HG03066 (cell line): ENCODE results near the gene SLMAP.

ENCODE experiments used
- ATAC-seq: cut with Tn5 transposase; IDR thresholded peaks from one replicate; pipeline ENCODE4 v1.9.1; 2021; ENCODE audit warnings: low read depth; ENCODE audit not compliant: unreplicated experiment

SLMAP gene

DNA sequence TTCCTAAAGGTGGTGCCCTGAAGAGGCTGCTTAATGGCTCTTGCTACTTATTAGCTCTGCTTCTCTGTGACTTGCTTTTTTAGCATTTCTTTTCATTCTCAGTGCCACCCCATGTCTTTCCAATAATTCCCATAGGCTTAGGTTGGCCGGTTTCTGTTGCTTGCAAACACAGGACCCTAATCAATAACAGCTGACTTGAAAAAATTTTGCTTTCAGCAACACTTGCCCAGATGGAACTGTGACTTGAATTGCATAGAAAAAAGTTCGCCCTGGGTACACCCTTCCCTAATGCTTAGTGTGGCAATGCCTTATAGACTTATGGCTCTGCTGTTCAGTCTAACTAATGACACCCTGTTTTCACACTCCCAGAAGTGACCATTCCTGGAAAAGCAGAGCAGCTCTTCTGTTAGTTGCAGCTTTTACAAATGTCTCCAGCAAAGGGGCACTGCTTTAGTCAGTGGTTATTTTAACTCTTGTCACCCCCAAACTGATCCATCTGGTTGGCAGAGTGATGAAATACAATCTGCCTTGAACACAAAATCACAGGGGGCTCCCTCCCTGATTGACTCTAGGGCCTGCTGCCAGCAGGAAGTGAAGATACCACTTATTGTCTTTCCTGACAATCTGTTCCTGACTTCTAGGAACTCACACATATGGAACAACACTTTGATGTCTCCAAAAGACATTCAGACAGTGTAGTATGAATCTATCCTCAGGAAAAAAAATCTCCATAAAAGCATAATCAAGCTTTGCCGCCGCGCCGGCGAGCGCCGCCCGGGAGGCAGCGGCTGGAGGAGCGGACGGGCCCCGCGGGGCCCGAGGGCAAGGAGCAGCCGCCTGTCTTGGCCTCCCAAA, 9.7 kb upstream of the SLMAP start:
- ATAC-seq = no peak

- no peak for ATAC-seq
These were observed 6.6 kb upstream of the SLMAP start for GRCh38 chr3:57749542-57749941.

- ATAC-seq = no peak
These were observed 3.8 kb upstream of the SLMAP start for GRCh38 chr3:57752307-57752706.

DNA sequence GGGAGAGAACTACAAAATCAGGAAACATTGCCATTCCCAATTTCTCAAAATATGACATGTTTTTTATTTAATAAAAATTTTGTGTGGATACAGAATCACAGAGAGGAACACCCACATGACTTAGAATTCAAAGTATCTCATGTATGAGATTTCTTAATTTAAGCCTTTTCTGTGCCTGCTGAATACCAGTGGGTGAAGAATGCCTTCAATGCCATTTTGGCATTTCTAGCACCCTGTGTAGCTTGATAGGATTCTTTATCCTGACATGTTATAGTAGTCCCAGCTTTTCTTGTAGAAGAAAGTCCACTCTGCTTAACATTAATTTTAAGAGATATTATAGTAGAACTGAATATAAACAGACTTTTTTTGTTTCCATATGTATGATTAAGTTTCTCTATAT, 3.1 kb upstream of the SLMAP start:
- ATAC-seq = no peak

DNA sequence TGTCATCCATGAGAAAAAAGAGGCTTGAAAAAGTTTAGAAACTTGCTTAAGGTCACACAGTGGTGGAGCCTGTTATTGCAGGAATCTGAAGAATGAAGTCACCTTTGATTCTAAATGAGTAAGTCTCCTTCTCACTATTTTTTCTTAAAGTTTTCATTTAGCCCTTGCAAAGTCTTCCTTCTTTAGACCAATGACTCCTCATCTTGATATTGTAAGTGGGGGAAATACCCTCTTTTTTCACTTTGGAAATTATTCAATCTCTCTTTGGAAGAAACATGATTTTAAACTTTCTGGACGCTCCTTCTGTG, 787 bp upstream of the SLMAP start:
- no peak for ATAC-seq

- peak; percentile 16 for ATAC-seq
These were observed 656 bp downstream of the SLMAP start for GRCh38 chr3:57756528-57757401.

DNA sequence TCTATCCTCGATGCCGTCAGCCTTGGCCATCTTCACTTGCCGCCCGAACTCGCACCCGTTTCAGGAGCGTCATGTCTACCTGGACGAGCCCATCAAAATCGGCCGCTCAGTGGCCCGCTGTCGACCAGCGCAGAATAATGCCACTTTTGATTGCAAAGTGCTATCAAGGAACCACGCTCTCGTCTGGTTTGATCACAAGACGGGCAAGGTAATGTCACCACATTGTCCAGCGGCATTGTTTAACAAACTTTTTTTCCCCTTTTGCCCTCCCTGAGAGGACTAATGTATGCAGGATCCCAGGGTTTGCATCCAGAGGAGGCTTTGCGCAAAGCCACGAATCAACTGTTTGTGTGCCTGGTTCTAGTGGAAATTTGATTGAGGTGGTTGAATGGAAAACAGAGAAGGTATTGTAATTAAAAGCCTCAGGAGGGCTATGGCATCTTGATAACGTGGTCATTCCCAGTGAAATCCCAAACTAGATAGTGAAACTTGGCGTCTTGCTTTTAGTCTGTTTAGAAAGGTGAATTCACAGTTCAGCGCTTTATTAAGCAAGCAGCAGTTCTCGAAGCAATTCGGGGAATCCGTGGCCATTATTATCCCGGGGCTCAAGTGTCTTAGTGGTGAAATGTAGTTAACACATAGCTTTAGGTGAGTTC, 1.7 kb downstream of the SLMAP start:
- no peak for ATAC-seq

DNA sequence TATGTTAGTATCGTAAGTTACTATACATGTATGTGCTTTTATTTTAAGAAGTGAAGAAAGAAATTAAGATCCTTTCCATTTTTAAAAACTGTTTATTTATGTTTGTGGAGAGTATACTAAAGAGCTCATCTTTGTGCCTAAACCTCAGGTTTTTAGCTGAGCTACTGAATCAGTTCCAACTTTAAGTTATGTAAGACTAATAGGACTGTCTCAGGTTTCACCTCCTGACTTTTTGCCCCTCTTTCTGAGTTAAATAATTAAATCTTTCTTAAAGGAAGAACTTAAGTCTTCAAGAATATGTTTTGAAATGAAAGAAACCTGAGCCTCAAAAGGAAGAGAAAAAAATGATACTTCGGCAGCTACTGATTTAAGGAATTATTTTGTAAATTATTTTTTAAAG, 2.6 kb downstream of the SLMAP start:
- no peak for ATAC-seq

GRCh38 chr3:57764794-57765193, 8.7 kb downstream of the SLMAP start:
- ATAC-seq = no peak

GRCh38 chr3:57768595-57768994, 12.5 kb downstream of the SLMAP start:
- no peak for ATAC-seq

GRCh38 chr3:57770009-57770827, 14.1 kb downstream of the SLMAP start:
- ATAC-seq = no peak

DNA sequence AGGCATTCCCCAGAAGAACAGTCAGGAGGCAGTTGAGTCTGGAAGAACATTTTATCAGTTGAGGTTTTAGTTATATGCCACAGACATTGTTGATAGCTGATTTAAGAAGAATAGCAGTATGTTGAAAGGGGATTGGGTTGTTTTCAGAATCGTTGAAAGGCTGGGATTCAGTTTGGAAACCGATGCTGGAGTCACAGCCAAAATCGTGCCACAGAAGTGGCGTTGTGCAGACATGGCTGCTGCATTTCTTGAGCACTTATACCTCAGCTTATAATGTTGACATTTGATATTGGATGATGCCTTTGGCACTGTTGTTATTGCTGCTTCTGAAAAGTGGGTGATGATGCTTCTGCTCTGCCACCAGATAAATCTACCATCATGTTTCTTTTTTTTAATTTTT, 16.1 kb downstream of the SLMAP start:
- no peak for ATAC-seq

DNA sequence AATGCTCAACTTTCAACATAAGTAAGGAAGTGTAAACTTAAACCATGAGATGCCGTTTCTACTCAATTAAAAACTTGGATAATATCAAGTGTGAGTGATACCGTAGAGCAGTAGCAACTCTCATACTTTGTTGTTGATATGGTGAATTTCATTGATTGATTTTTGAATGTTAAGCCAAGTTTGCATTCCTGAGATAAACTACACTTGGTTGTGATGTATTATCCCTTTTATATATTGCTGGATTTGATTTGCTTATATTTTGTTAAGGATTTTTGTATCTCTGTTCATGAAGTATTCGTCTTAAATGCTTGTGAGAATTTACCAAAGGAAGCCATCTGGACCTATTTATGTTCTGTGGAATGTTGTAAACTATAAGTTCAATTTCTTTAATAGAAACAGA, 21.7 kb downstream of the SLMAP start:
- ATAC-seq = no peak

DNA sequence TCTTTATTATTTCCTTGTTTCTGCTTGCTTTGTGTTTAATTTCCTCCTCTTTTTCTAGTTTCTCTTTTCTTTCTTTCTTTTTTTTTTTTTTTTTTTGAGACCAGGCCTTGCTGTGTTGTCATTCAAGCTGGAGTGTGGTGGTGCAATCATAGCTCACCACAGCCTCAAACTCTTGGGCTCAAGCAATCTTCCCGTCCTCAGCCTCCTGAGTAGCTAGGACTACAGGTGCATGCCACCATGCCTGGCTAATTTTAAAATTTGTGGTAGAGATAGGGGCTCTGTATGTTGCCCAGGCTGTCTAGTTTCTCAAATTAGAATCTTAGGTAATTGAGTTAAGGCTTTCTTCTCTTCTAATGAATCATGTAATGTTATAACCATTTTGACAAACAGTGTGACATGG, 22.4 kb downstream of the SLMAP start:
- ATAC-seq = no peak

DNA sequence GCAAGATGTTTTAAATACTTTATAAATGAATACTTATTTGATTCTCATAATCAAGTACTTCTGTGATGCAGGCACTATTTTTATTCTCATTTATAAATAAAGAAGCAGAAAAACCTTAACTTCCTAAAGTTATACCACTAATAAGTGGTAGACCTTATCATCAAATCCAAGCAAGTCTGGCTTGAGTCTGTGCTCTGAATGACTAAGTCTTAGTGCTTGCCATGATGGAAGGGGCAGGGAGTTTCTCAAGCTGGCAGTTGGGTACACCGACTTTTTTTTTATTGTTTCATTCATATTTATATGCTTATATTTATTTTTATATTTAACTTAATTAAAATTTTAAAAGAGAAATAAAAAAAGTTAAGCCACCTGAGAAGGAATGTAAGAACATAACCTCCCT, 23.6 kb downstream of the SLMAP start:
- ATAC-seq = no peak

- no peak for ATAC-seq
These were observed 27.3 kb downstream of the SLMAP start for GRCh38 chr3:57783186-57784088.

- no peak for ATAC-seq
These were observed 28.1 kb downstream of the SLMAP start for GRCh38 chr3:57784089-57784735.

DNA sequence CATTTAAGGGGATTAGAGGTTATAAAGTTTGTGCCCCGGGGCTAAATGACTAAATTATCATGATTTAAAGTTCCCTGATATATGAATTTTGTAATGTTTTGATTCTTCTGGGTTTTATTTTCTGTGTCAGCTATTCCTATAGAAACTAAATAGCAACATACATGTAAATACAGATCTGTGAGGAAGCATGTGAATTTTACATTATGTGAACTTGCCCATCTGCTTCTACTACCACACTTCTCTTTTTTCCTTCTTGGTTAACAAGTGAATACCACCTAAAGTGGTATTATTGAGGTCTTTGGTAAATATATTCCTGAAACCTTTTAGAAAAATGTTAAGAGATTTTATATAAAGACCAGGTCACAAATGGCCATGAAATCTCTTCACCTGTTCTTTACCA, 29.3 kb downstream of the SLMAP start:
- ATAC-seq = no peak
